DMS 273 (cell line): Measurements from ENCODE around the gene IGFBP4.
A peak's percentile ranks its signal among the peaks of the same experiment; 100 is the strongest.

Experiments
- DNase-seq: peaks from one replicate; lab custom pipeline; 2025; ENCODE audit not compliant: unreplicated experiment; lab: John Stamatoyannopoulos, UW

IGFBP4 gene

GRCh38 chr17:40431231-40431602 is 12.0 kb upstream of the IGFBP4 start:
- no peak for DNase-seq

GRCh38 chr17:40432864-40433528 is 10.3 kb upstream of the IGFBP4 start:
- peak; percentile 64 for DNase-seq

- peak; percentile 76 for DNase-seq
Measured at GRCh38 chr17:40433551-40434415, 9.5 kb upstream of the IGFBP4 start.

DNA sequence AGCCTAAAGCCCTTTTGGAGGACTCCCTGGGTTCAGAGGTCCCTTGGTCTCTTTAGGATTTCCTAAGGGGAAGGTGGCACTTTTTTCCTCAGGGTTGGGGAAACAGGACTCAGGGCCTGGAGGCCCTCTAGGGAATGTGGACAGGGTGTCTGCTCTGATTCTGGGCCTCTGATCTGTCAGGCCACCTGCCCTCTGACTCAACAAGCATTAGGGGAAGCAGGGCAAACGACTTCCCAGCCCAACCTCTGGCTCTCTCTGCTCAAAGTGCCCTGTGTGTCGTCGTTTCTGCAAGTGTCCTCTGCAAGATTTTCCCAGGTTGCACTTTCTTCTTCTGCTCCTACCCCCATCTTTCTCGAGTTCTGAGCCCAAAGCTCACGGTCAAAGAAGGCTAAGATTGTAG is 6.6 kb upstream of the IGFBP4 start:
- DNase-seq = no peak

DNA sequence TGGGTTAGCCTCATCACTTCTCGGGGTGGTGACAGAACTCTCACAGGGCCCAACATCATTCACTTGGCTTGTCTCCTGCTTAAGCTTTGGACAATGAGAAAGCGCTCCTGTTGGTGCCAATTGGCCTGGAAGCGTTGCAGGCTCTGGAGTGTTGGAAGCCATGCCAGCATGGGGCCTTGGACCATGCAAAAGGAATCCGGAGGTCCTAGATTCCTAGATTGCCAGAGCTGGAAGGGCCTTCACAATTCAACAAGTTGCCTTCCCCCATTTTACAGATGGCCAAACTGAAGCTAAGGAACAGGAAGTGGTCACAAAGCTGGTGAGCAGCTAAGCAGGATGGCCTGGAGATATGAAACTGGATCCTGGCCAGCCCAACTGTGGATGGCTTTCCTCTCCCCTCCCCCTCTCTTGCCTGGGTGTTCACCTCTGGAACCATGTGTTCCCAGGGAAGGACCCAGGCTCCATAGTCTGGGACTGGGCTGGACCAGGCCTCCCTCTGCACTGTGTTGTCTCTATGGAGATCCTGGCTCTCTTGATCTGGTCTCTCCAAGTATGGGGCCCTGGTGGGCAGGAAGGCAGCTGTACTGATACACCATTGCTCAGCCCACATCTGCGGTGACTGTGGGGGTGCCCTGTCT is 6.0 kb upstream of the IGFBP4 start:
- DNase-seq = no peak

- DNase-seq = no peak
Measured at GRCh38 chr17:40440166-40440565, 3.1 kb upstream of the IGFBP4 start.

- DNase-seq = no peak
Measured at GRCh38 chr17:40442392-40443195, 656 bp upstream of the IGFBP4 start.

DNA sequence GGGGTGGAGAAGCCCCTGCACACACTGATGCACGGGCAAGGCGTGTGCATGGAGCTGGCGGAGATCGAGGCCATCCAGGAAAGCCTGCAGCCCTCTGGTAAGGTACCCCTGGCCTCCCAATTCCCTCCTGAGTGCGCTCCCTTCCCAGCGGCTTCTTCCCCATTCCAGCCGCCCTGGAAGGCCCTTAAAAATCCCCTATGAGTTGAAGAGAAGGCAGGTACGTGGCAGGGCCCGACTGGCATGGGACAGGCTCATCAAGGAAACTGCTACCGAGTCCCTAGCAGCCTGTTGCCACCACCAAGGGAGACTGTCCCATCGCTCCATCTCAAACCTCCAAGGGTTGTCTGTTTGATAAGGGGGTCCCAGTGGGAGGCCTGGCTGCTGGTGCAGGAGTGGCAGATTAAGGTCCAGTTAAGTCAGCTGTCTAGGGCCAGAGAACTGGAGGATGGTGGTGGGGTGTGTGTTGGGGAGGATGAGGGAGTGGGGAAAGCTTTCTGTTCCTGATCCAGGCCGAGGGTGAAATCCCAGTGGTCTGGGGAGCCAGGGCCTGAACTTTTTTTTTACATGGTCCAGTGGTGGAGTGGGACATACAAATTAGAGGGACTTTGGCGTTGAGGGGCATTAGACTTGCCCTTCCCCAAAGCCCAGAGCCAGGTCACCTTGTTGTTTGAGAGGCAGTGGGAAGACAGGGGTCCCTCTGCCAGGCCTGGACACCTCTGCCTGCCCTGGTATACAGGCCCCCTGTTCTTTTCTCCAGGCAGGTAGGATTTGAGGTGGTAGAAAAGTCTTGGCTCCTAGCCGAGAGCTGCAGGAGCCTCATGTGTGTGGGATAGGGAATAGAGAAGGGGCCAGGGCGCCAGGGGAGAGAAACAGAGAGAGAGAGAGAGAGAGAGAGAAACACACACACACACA is 994 bp downstream of the IGFBP4 start:
- DNase-seq = peak; percentile 65

DNA sequence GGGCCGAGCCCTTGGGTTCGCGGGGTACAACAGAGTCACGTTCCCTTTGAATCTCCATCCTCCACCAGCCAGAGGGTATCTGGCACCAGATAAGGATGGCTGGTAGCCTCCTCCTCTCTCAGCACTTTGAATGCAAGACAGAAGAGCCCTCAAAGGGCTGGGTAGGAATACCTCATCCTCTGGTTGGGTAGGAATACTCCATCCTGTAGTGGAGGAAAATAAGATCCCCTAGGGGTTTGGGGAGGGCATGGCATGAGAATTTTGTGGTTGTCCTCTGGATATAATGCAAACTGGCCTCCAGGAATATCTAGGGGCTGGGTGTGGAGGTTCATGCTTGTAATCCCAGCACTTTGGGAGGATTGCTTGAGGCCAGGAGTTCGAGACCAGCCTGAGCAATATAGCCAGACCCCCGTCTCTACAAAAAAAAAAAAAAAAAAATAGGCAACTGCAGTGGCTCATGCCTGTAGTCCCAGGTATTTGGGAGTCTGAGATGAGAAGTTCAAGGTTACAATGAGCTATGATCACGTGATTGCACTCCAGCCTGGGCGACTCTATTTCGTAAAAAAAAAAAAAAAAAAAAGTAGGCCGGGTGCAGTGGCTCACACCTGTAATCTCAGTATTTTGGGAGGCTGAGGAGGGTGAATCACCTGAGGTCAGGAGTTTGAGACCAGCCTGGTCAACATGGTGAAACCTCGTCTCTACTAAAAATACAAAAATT is 2.7 kb downstream of the IGFBP4 start:
- peak; percentile 36 for DNase-seq

- DNase-seq = no peak
Measured at GRCh38 chr17:40447148-40447644, 3.9 kb downstream of the IGFBP4 start.

DNA sequence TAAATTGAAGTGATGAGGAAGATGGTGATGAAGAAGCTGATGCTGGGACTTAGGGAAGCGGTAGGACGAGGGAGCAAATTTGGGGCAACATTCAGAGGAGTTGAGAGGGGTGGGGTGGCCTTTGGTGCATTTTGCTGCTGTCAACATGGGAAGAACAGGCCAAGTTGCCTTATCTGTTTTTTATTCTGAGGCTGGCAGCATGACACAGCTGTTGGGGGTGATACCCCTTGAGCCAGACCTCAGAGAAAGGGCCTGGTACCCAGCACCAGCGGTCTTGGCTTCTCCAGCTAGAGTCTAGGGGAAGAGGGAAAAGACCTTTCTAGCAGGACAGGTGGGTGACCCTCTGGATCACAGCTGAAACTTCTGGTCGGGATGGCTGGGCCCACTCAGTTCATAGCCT is 4.6 kb downstream of the IGFBP4 start:
- no peak for DNase-seq

- DNase-seq = peak; percentile 46
Measured at GRCh38 chr17:40448213-40448638, 5.0 kb downstream of the IGFBP4 start.

- DNase-seq = no peak
Measured at GRCh38 chr17:40448639-40449261, 5.5 kb downstream of the IGFBP4 start.

- DNase-seq = peak; percentile 42
Measured at GRCh38 chr17:40450175-40450574, 6.9 kb downstream of the IGFBP4 start.

DNA sequence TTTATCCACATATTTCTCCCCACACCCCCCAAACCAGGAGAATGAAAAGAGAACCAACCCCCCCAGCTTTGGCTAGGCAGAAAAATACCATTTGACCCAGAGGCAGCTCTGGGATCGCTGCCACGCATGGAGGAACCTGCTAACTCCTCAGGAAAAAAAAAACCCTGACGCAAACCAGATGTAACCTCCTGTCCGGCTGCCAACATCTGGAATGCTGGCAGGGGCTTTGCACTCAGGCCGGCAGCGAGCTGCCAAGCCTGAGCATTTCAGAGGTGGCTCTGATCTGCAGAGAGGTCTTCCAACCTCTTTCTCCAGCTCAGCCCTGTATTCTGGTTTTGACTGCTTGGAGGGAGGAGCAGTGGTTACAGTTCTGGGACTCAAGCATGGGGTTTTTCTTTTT is 8.2 kb downstream of the IGFBP4 start:
- DNase-seq = peak; percentile 49

- DNase-seq = no peak
Measured at GRCh38 chr17:40452216-40452787, 9.1 kb downstream of the IGFBP4 start.

GRCh38 chr17:40452921-40453378 is 9.7 kb downstream of the IGFBP4 start:
- DNase-seq = no peak

DNA sequence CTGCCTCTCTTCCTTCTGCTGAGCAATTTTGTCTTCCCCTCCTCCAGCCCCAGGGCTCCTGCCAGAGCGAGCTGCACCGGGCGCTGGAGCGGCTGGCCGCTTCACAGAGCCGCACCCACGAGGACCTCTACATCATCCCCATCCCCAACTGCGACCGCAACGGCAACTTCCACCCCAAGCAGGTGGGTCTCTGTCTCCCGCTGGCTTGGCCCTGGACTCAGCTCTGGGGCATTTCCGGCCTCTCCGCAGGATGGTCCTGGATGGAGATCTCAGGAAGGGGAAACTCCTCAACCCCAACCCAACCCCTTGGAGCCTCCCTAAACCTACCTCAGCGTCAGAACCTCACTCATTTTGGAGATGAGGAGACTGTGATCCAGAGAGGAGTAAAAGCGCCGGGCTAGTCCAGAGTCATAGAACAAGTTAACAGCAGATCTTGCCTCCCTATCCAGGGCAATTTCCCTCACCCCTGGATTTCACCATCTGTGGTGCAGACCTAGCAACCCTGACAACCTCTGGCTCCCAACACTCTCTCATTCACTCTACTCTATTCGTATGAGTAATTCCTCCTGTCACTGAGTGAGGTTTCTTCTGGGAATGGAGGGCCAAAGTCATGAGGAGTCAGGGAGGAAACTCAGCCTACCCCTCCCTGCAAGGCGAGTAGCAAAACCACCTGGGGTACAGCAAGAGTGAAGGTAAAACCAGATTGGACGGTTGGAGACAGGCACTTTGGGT is 10.8 kb downstream of the IGFBP4 start:
- no peak for DNase-seq
